Adrenal gland (tissue), 5 donors: ENCODE results near the gene RBM10.

Source experiments
- CTCF ChIP-seq, 6 experiments: fragments of 450-650 bp in 4 of 6; fragments of 200-600 bp in 2 of 6; sonication (generic) in 1 of 6; IDR thresholded peaks; 1 replicate in 5 of 6; 2 replicates in 1 of 6; pipeline versions ENCODE4 v1.5.1 to v1.8.0; 2016 to 2021; ENCODE audit warnings: antibody characterized with exemption in 6 of 6, mild to moderate bottlenecking in 2 of 6, moderate library complexity in 1 of 6
- POLR2A ChIP-seq, 2 donors: fragments of 450-650 bp; IDR thresholded peaks; one replicate each; pipeline ENCODE4 v1.6.1; 2017; ENCODE audit warnings: antibody characterized with exemption in 2 of 2, mild to moderate bottlenecking in 2 of 2, moderate library complexity in 1 of 2
- donor health status: DM: no; HTN: no; CAD: no.

DNA sequence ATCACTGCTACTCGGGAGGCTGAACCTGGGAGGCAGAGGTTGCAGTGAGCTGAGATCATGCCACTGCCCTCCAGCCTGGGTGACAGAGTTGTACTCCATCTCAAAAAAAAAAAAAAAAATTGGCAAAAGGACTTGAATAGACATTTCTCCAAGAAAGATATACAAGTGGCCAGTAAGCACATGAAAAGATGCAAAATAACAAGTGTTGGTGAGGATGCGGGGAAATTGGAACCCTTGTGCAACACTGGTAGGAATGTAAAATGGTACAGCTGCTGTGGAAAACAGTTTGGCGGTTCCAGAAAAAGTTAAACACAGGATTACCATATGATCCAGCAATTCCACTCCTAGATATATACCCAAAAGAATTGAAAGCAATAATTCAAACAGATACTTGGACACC, 19.4 kb downstream of the RBM10 start:
- TF ChIP-seq POLR2A (IDR thresholded peaks at IDR 0.05), result no peak
- no peak for TF ChIP-seq CTCF (IDR thresholded peaks at IDR 0.05)
